GM12864 (cell line): ENCODE data around the gene NFKBIE.

Experiments used
- DNase-seq: peaks from one replicate; pipeline ENCODE4 v3.0.0-alpha.2; 2011; ENCODE audit warnings: low read depth
- H3K4me3 ChIP-seq: 2 replicates; pipeline ENCODE4 v1.5.1; 2011; ENCODE audit warnings: mild to moderate bottlenecking, low read depth, low read length, control low read depth
- CTCF ChIP-seq: IDR thresholded peaks from 2 replicates; pipeline ENCODE4 v1.5.1; 2011; ENCODE audit warnings: low read depth, mild to moderate bottlenecking, moderate library complexity, low read length, control low read depth, inconsistent platforms; ENCODE audit errors: missing control alignments

Gene NFKBIE

GRCh38 chr6:44278774-44279697, 13.7 kb upstream of the NFKBIE start:
- no peak overlapping the region for H3K4me3 ChIP-seq
- no peak for DNase-seq
- TF ChIP-seq CTCF, result no peak

GRCh38 chr6:44278315-44278714, 13.0 kb upstream of the NFKBIE start:
- H3K4me3 ChIP-seq, result no peak overlapping the region
- no peak for TF ChIP-seq CTCF
- no peak for DNase-seq

- DNase-seq, result no peak
- no peak overlapping the region for H3K4me3 ChIP-seq
- no peak for TF ChIP-seq CTCF
Observed at GRCh38 chr6:44277763-44278162, 12.4 kb upstream of the NFKBIE start.

GRCh38 chr6:44276667-44277640, 11.6 kb upstream of the NFKBIE start:
- no peak for TF ChIP-seq CTCF
- no peak overlapping the region for H3K4me3 ChIP-seq
- no peak for DNase-seq

- TF ChIP-seq CTCF, result no peak
- no peak for DNase-seq
- H3K4me3 ChIP-seq, result no peak overlapping the region
Observed at GRCh38 chr6:44275749-44276648, 10.6 kb upstream of the NFKBIE start.

GRCh38 chr6:44275271-44275748, 10.0 kb upstream of the NFKBIE start:
- no peak for DNase-seq
- no peak for TF ChIP-seq CTCF
- no peak overlapping the region for H3K4me3 ChIP-seq
